Type B pancreatic cell (in vitro differentiated cells): Measurements from ENCODE around the gene ST6GALNAC5. TPM values are rescaled to one million over a fixed set of nuclear protein-coding genes. Genes with fewer than 3 reads are reported as not detected.

Experiments
- DNase-seq: peaks from one replicate; pipeline ENCODE4 v3.0.0; 2021; ENCODE audit warnings: mixed read lengths; ENCODE audit not compliant: unreplicated experiment; ENCODE audit errors: extremely low spot score
- H3K27ac Mint-ChIP-seq: 2 replicates; pipeline ENCODE4 v1.8.0; 2021; ENCODE audit warnings: mild to moderate bottlenecking, mixed read lengths
- H3K27me3 Mint-ChIP-seq: 2 replicates; pipeline ENCODE4 v1.8.0; 2021; ENCODE audit warnings: mixed read lengths
- H3K36me3 Mint-ChIP-seq: 2 replicates; pipeline ENCODE4 v1.8.0; 2021; ENCODE audit warnings: mixed read lengths
- H3K4me1 Mint-ChIP-seq: one replicate; pipeline ENCODE4 v1.8.0; 2021; ENCODE audit warnings: mixed read lengths; ENCODE audit not compliant: unreplicated experiment
- H3K4me3 Mint-ChIP-seq: 2 replicates; pipeline ENCODE4 v1.8.0; 2021; ENCODE audit warnings: mild to moderate bottlenecking, mixed read lengths
- H3K9me3 Mint-ChIP-seq: 2 replicates; pipeline ENCODE4 v1.8.0; 2021; ENCODE audit warnings: mixed read lengths
- total RNA-seq: library from RNA; stranded (reverse); gene quantifications from 2 replicates; pipeline ENCODE4 v1.2.1, GENCODE V29; 2021; ENCODE audit warnings: low replicate concordance
- TF ChIP-seq, protein P1 (sequence below): fragments of 200-600 bp; sonication (generic); conservative IDR thresholded peaks from 2 replicates; pipeline ENCODE4 v1.5.0; 2021; ENCODE audit warnings: antibody characterized with exemption, mild to moderate bottlenecking

ST6GALNAC5 gene
- total RNA-seq, 1 donor from 2014 or later: 36.6 TPM

- peaks cover 11% of the 10 kb centered on the region for H3K27me3 Mint-ChIP-seq
- no peak overlapping the region for H3K4me3 Mint-ChIP-seq
- no peaks in the 10 kb centered on the region for H3K36me3 Mint-ChIP-seq
- H3K4me1 Mint-ChIP-seq: no peaks in the 10 kb centered on the region
- TF ChIP-seq, protein P1, sequence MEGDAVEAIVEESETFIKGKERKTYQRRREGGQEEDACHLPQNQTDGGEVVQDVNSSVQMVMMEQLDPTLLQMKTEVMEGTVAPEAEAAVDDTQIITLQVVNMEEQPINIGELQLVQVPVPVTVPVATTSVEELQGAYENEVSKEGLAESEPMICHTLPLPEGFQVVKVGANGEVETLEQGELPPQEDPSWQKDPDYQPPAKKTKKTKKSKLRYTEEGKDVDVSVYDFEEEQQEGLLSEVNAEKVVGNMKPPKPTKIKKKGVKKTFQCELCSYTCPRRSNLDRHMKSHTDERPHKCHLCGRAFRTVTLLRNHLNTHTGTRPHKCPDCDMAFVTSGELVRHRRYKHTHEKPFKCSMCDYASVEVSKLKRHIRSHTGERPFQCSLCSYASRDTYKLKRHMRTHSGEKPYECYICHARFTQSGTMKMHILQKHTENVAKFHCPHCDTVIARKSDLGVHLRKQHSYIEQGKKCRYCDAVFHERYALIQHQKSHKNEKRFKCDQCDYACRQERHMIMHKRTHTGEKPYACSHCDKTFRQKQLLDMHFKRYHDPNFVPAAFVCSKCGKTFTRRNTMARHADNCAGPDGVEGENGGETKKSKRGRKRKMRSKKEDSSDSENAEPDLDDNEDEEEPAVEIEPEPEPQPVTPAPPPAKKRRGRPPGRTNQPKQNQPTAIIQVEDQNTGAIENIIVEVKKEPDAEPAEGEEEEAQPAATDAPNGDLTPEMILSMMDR: no peak
- H3K27ac Mint-ChIP-seq: no peak overlapping the region
- H3K9me3 Mint-ChIP-seq: peaks cover 11% of the 10 kb centered on the region
- no peak for DNase-seq
These were observed 25.8 kb upstream of the ST6GALNAC5 start for GRCh38 chr1:76841460-76841859.

- H3K36me3 Mint-ChIP-seq: no peaks in the 10 kb centered on the region
- H3K9me3 Mint-ChIP-seq: peaks cover 11% of the 10 kb centered on the region
These were observed 23.3 kb upstream of the ST6GALNAC5 start for GRCh38 chr1:76843821-76844464.

GRCh38 chr1:76854255-76854654, 13.0 kb upstream of the ST6GALNAC5 start:
- Mint-ChIP-seq H3K27ac (no peak overlapping the region), H3K4me3 (no peak overlapping the region), H3K4me1 (no peaks in the 10 kb centered on the region), H3K36me3 (no peaks in the 10 kb centered on the region), H3K9me3 (no peaks in the 10 kb centered on the region), H3K27me3 (peaks cover 8% of the 10 kb centered on the region)
- TF ChIP-seq, protein P1: no peak
- DNase-seq: no peak

More at GRCh38 chr1:76843821-76844464, 23.3 kb upstream of the ST6GALNAC5 start:
- no peak overlapping the region for H3K4me3 Mint-ChIP-seq
- H3K27ac Mint-ChIP-seq: no peak overlapping the region
- no peak for DNase-seq
- H3K4me1 Mint-ChIP-seq: no peaks in the 10 kb centered on the region
- TF ChIP-seq, protein P1: no peak
- H3K27me3 Mint-ChIP-seq: peaks cover 4% of the 10 kb centered on the region

DNA sequence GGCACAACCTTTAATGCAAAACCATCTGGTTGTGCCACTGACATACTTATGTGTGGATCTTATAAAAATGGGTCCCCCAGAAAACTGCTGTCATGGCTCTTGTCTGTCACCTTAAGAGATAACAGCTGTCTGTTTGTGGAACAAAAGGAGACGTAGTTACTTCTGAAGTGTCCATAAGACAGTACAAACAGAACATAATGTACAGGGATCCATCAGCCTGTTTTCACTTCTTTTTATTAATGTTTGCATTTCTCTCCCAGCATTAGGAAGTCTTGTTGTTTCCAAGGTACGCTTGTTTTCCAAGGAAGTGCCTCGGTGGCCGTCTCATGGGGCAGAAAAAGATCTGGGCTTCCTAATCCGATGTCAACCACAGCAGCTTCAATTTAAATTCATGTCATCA, 11.2 kb upstream of the ST6GALNAC5 start:
- Mint-ChIP-seq H3K27me3 (peaks cover 10% of the 10 kb centered on the region), H3K4me1 (no peaks in the 10 kb centered on the region), H3K27ac (no peak overlapping the region), H3K36me3 (no peaks in the 10 kb centered on the region), H3K9me3 (no peaks in the 10 kb centered on the region), H3K4me3 (no peak overlapping the region)
- DNase-seq: no peak
- TF ChIP-seq, protein P1: no peak

- Mint-ChIP-seq H3K4me1 (no peaks in the 10 kb centered on the region), H3K9me3 (no peaks in the 10 kb centered on the region), H3K36me3 (no peaks in the 10 kb centered on the region), H3K27ac (no peak overlapping the region), H3K27me3 (peaks cover 10% of the 10 kb centered on the region), H3K4me3 (no peak overlapping the region)
- TF ChIP-seq, protein P1: no peak
- no peak for DNase-seq
These were observed 10.1 kb upstream of the ST6GALNAC5 start for GRCh38 chr1:76857138-76857537.
